GM18861 (cell line): ENCODE measurements around the gene FAM151A.

Experiments used
- ATAC-seq: cut with Tn5 transposase; IDR thresholded peaks from one replicate; pipeline ENCODE4 v1.9.1; 2021; ENCODE audit not compliant: unreplicated experiment

Gene FAM151A

GRCh38 chr1:54623216-54624007 is at the start of gene FAM151A:
FAM151A (minus strand) TSS chr1:54623525; CDS start chr1:54623395, 130 bp downstream.
- ATAC-seq = no peak

DNA sequence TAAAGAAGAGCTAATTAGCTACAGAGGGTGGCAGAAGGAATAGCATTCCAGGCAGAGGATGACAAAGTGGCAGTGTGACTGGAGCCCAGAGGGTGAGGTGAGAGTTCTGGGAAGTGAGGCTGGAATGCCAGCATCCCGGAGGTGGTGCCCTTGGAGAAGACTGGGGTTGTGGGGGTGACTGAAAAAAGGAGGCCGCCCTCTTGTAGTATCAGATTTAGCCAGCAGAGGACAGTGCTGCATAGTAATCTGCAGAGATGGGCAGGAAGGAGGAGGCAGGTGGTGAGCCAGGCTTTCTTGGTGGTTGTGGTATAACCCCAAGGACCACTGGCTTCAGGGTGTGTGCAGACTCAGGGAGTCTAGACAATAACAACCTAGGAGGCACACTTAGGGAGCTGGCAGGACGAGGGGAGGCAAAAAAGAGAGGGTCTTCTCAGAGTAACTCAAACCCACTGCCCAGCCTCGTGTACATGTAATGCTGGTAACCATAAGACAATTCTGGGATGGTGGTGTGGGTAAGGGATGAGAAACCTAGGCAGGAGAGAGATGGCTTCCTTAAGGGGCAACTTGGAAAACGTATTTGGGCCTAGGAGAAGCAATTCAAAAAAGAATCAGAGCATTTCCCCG is 48.8 kb upstream of the FAM151A start:
- no peak for ATAC-seq

DNA sequence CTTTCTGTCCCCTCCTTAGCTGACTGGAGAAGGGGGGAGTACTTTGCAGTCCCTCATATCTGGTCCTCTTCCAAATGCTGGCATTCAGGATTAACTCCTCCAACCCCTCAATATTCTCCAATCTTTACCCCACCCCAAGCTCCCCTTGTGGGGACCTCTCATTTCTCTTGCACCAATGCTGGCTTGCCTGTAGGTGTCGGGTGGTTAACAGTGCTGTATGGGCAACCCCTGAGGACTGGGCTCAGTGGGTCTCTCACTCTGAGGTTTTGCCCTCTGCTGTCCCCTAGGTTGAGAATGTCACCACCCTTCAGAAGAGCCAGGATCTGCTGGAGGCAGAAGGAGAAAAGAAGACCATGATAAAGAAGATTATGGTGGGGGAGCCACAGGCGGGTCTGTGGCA is 45.2 kb upstream of the FAM151A start:
- ATAC-seq = no peak

DNA sequence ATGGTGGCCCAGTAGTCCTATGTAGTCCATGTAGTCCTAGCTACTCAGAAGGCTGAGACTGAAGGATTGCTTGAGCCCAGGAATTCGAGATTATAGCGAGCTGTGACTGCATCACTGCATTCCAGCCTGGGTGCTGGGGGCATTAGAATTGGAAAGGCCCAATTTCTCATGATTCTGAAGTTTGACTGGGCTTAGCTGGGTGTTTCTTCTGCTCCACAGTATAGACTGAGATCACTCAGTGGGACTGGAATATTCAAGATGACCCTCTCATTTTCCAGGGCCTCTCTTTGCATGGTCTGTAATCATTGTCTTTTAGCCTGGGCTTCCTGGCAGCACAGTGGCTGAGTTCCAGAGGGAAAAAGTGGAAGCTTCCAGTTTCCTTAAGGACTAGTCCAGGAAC is 44.5 kb upstream of the FAM151A start:
- no peak for ATAC-seq

GRCh38 chr1:54666333-54666732 is 43.0 kb upstream of the FAM151A start:
- no peak for ATAC-seq

DNA sequence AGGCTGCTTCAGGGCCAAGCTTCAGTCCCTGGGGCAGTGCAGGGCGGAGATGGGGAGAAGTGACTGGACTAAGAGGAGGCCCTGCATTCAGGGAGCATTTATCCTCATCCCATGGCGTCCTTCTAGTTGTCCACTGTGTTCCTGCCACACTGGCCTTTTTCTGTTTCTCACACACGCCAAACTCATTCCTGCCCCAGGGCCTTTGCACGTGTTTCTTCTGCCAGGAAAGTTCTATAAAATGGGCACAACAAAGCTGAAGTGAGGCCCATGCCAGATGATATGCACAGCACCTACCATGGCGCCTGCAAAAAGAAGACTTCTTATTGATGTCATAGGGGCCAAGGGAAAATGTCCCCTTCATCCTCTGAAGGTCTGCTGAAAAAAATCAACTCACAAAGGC is 42.5 kb upstream of the FAM151A start:
- no peak for ATAC-seq

DNA sequence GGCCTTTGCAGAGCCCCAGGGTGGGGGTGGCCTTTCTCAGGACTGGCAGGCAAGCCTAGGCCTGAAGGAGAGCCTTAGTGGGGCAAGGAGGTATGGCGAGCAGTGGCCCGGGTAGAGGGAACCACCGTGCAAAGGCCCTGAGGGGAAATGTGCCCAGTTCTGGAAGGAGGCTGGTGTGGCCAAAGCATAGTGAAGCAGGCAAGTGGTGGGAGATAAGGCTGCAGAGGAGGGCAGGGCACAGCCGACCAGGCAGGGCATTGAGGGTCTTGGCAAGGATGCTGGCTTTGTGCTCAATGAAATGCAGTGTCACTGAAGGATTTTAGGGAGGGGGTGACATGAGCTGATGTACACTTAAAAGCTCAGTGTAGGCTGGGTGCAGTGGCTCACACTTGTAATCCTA is 41.0 kb upstream of the FAM151A start:
- ATAC-seq = no peak

- ATAC-seq = no peak
These were observed 40.4 kb upstream of the FAM151A start for GRCh38 chr1:54663725-54664124.

- no peak for ATAC-seq
These were observed 35.0 kb upstream of the FAM151A start for GRCh38 chr1:54658164-54658913.

- no peak for ATAC-seq
These were observed 29.7 kb upstream of the FAM151A start for GRCh38 chr1:54653036-54653435.

GRCh38 chr1:54652168-54652567 is 28.8 kb upstream of the FAM151A start:
- no peak for ATAC-seq

- ATAC-seq = no peak
These were observed 28.3 kb upstream of the FAM151A start for GRCh38 chr1:54651608-54652007.

DNA sequence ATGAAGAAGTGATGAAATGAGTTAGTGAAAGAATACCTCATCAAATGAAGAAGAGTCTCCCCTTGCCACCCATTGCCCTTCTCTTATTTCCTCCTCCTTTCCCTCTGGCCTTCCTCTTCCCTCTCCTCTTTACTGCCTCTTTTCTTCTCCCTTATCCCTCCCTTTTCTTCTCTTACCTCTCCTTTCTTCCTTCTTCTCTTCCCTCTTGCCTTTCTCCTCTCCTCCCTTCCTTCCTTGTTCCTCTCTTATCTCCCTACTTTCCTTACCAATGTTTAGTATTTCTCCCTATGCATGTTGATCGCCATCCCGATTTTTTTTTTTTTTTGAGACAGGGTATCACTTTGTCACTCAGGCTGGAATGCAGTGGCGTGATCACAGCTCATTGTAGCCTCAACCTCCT is 27.1 kb upstream of the FAM151A start:
- no peak for ATAC-seq

- ATAC-seq = no peak
These were observed 26.6 kb upstream of the FAM151A start for GRCh38 chr1:54649921-54650320.

GRCh38 chr1:54649130-54649898 is 26.0 kb upstream of the FAM151A start:
- ATAC-seq = no peak

DNA sequence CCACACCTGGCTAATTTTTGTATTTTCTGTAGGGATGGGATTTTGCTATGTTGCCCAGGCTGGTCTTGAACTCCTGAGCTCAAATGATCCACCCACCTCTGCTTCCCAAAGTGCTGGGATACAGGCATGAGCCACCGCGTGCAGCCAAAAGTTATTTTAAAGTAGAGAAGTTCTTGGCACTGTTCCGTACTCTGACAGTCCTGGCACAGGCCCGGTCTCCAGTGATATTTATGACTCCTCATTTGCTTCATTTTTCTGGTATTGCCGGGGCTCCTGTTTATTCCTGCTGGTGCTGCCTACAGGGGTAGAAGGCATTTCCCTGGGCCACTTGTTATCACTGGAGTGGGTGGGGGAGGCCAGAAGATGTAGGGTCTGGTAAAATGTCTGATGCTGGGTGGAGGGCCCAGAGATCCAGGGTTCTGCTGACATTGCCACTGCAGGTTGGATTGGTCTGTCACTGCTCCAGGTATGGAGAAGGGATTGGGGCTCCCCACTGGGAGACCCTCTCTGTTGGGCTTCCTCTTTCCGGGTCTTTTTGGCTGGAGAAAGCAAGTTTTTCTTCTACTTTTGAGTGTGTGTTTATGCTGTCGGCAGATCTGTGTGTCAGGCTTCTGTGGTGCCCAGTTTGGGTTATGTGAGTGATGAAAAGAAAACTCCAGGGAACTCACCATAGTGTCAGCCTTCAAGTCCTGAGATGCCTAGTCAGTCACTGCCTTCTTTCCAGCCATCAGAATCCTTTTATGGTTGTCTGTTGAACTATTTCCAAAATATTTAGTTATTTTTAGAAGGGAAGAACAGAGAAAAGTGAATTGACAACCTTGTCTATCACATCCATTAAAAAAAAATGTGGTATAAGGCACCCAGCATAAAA is 22.7 kb upstream of the FAM151A start:
- ATAC-seq = no peak

- ATAC-seq = no peak
These were observed 20.4 kb upstream of the FAM151A start for GRCh38 chr1:54643736-54644135.

DNA sequence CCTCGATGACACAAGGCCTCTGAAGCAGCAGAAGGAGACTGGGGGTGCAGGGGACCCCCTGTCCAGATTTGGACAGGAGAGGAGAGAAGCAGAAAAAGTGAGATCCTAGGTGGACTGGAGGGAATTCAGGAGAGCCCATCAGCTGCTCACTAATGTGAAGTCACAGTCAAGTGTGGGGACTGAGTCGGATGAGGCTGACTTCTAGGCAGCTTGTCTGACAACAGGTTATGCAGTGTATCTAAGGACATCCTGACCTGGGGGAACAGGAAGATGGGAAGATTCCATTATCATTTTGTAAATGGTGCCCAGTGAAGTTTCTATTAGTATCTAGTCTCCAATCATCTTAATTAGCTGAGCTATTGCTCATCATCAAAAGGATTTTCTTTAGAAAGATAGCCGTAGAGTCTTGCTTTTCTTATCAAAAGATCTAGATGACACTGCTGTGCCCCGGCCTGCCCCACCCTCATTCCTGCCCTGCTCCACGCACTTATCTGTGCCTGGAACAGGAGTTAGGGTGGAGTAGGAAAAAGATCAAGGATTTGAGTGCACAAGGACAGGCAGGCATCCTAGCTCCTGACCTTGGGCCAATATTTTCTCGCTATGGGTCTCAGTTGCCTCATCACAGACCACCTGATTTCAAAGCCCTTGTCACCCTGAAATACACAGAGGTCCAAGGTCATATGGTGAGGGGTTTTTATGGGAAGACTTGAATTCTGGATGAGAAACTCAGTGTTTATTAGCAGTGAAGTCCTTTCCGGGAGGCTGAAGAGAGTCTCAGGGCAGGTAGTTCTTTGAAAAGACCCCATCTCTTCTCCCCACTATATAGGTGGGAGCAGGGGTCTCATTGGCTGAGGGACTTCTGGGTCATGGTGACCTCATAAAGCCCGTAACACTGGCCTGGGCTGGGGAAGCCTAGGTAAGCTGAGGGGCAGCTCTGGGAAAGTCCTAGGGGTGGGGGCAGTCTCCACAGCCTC is 17.8 kb upstream of the FAM151A start, which contains the start of gene MROH7:
TSS of gene MROH7 (plus strand) at position 924 of the 974 bp plus-strand sequence. CDS start 11,141 bp downstream, outside the sequence.
- ATAC-seq = no peak

DNA sequence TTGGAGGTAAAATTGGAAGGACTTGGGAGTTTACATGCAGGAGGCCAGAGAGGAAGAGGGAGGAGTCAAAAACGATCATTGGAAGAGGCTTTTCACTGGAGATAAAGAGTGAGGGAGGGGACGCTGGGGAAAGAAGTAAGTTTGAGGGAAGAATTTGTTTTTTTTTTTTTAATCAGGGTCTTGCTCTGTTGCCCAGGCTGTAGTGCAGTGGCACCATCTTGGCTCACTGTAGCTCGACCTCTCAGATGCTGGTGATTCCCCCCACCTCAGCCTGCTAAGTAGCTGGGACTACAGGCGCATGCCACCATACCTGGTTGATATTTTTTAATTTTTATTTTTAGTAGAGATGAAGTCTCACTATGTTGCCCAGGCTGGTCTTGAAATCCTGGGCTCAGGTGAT is 17.0 kb upstream of the FAM151A start:
- ATAC-seq = no peak
